Measurements from ENCODE around the gene DMD.

DNA sequence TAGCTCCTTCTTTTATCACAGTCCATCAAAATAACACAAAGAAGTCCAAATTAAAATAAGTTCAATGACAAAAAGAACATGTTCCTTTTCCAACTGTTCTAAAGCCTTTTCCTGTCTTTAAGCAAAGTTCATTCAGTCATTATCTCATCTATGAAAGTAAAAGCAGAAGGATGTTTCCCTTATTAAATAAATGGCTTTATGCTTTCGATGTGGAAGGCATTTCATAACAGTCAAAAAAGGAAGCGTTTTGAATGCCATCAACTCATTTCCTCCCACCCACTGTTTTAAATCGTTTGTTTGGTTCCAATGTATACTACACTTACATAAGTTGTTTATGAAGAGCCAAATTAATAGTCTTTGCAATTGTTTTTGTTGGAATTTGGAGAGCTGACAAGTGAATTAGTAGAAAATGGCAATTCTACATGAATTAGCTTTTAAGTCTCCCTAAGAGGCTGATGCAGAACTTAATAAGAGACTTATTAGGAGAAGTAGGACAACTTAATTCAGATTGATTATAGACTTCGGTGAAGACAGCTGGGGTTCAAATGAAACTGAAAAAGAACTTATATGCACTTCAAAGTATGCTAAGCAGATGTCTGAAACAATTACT is 1746.9 kb downstream of the DMD start:
- TF ChIP-seq, protein P1, sequence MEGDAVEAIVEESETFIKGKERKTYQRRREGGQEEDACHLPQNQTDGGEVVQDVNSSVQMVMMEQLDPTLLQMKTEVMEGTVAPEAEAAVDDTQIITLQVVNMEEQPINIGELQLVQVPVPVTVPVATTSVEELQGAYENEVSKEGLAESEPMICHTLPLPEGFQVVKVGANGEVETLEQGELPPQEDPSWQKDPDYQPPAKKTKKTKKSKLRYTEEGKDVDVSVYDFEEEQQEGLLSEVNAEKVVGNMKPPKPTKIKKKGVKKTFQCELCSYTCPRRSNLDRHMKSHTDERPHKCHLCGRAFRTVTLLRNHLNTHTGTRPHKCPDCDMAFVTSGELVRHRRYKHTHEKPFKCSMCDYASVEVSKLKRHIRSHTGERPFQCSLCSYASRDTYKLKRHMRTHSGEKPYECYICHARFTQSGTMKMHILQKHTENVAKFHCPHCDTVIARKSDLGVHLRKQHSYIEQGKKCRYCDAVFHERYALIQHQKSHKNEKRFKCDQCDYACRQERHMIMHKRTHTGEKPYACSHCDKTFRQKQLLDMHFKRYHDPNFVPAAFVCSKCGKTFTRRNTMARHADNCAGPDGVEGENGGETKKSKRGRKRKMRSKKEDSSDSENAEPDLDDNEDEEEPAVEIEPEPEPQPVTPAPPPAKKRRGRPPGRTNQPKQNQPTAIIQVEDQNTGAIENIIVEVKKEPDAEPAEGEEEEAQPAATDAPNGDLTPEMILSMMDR (IDR thresholded peaks at IDR 0.05) = no peak
- TF ChIP-seq POLR2A (IDR thresholded peaks at IDR 0.05) (no peak), EP300 (IDR thresholded peaks at IDR 0.05) (no peak)

All from ovary (tissue), 3 donors.